ENCODE measurements around the gene GTF2A1.

The GTF2A1 gene

GRCh38 chr14:81263777-81264410, 43.1 kb upstream of the GTF2A1 start:
- Histone ChIP-seq H3K9me3 (replicated peaks; ENCODE audit: insufficient read depth, low read length) (no peaks in the 10 kb centered on the region), H3K9me2 (replicated peaks; ENCODE audit: insufficient read depth, low read length) (no peaks in the 10 kb centered on the region), H4K20me1 (ENCODE audit: insufficient read depth, low read length) (no peaks in the 10 kb centered on the region), H3K4me1 (ENCODE audit: low read length) (no peaks in the 10 kb centered on the region), H3K79me2 (ENCODE audit: low read length) (no peaks in the 10 kb centered on the region), H3K36me3 (replicated peaks; ENCODE audit: insufficient read depth, low read length) (no peaks in the 10 kb centered on the region), H3K27me3 (replicated peaks; ENCODE audit: insufficient read depth, low read length) (no peaks in the 10 kb centered on the region), H3F3A (ENCODE audit: insufficient read depth, low read length) (no peaks in the 10 kb centered on the region), H3K4me3 (ENCODE audit: low read length) (no peak overlapping the region), H3K9ac (ENCODE audit: low read length) (no peak overlapping the region), H2AFZ (ENCODE audit: low read length) (no peak overlapping the region), H3K4me2 (ENCODE audit: low read depth, low read length) (no peak overlapping the region), H3K27ac (ENCODE audit: low read length) (no peak overlapping the region)
- TF ChIP-seq EZH2phosphoT487 (IDR thresholded peaks at IDR 0.05; ENCODE audit: low read length) = no peak
- DNase-seq = no peak

- Histone ChIP-seq H3K4me2 (ENCODE audit: low read depth, low read length) (no peak overlapping the region), H3K9me2 (replicated peaks; ENCODE audit: insufficient read depth, low read length) (no peaks in the 10 kb centered on the region), H3K4me1 (ENCODE audit: low read length) (no peaks in the 10 kb centered on the region), H3K9ac (ENCODE audit: low read length) (no peak overlapping the region), H3K27me3 (replicated peaks; ENCODE audit: insufficient read depth, low read length) (no peaks in the 10 kb centered on the region), H3K9me3 (replicated peaks; ENCODE audit: insufficient read depth, low read length) (no peaks in the 10 kb centered on the region), H4K20me1 (ENCODE audit: insufficient read depth, low read length) (no peaks in the 10 kb centered on the region), H3K36me3 (replicated peaks; ENCODE audit: insufficient read depth, low read length) (no peaks in the 10 kb centered on the region), H3K27ac (ENCODE audit: low read length) (no peak overlapping the region), H3F3A (ENCODE audit: insufficient read depth, low read length) (no peaks in the 10 kb centered on the region), H3K4me3 (ENCODE audit: low read length) (no peak overlapping the region), H2AFZ (ENCODE audit: low read length) (no peak overlapping the region), H3K79me2 (ENCODE audit: low read length) (no peaks in the 10 kb centered on the region)
- TF ChIP-seq CTCF (IDR thresholded peaks at IDR 0.05; ENCODE audit: low read length) = no peak
- no peak for TF ChIP-seq EZH2phosphoT487 (IDR thresholded peaks at IDR 0.05; ENCODE audit: low read length)
- no peak for TF ChIP-seq EZH2 (optimal IDR thresholded peaks at IDR 0.05; ENCODE audit: low read depth, low read length)
- DNase-seq = no peak
Observed at GRCh38 chr14:81261176-81261575, 40.4 kb upstream of the GTF2A1 start.

- no peak overlapping the region for H3K4me3 ChIP-seq (ENCODE audit: low read length)
- H4K20me1 ChIP-seq (ENCODE audit: insufficient read depth, low read length) = no peaks in the 10 kb centered on the region
- TF ChIP-seq EZH2phosphoT487 (IDR thresholded peaks at IDR 0.05; ENCODE audit: low read length) = no peak
- H3K79me2 ChIP-seq (ENCODE audit: low read length) = no peaks in the 10 kb centered on the region
- no peak overlapping the region for H3K9ac ChIP-seq (ENCODE audit: low read length)
- H3F3A ChIP-seq (ENCODE audit: insufficient read depth, low read length) = no peaks in the 10 kb centered on the region
- H3K4me1 ChIP-seq (ENCODE audit: low read length) = no peaks in the 10 kb centered on the region
- H3K36me3 ChIP-seq (replicated peaks; ENCODE audit: insufficient read depth, low read length) = no peaks in the 10 kb centered on the region
- no peaks in the 10 kb centered on the region for H3K27me3 ChIP-seq (replicated peaks; ENCODE audit: insufficient read depth, low read length)
- H3K27ac ChIP-seq (ENCODE audit: low read length) = no peak overlapping the region
- H2AFZ ChIP-seq (ENCODE audit: low read length) = no peak overlapping the region
- DNase-seq = no peak
- H3K9me2 ChIP-seq (replicated peaks; ENCODE audit: insufficient read depth, low read length) = no peaks in the 10 kb centered on the region
- H3K4me2 ChIP-seq (ENCODE audit: low read depth, low read length) = no peak overlapping the region
- no peaks in the 10 kb centered on the region for H3K9me3 ChIP-seq (replicated peaks; ENCODE audit: insufficient read depth, low read length)
Observed at GRCh38 chr14:81260732-81261131, 40.0 kb upstream of the GTF2A1 start.

GRCh38 chr14:81256289-81256960, 35.7 kb upstream of the GTF2A1 start:
- H3K9ac ChIP-seq (ENCODE audit: low read length) = no peak overlapping the region
- H3K27ac ChIP-seq (ENCODE audit: low read length) = no peak overlapping the region
- H4K20me1 ChIP-seq (ENCODE audit: insufficient read depth, low read length) = no peaks in the 10 kb centered on the region
- no peaks in the 10 kb centered on the region for H3F3A ChIP-seq (ENCODE audit: insufficient read depth, low read length)
- H3K9me3 ChIP-seq (replicated peaks; ENCODE audit: insufficient read depth, low read length) = no peaks in the 10 kb centered on the region
- no peaks in the 10 kb centered on the region for H3K4me1 ChIP-seq (ENCODE audit: low read length)
- TF ChIP-seq EZH2phosphoT487 (IDR thresholded peaks at IDR 0.05; ENCODE audit: low read length) = no peak
- no peak for TF ChIP-seq CTCF (IDR thresholded peaks at IDR 0.05; ENCODE audit: low read length)
- TF ChIP-seq EZH2 (optimal IDR thresholded peaks at IDR 0.05; ENCODE audit: low read depth, low read length) = no peak
- DNase-seq = no peak
- H3K9me2 ChIP-seq (replicated peaks; ENCODE audit: insufficient read depth, low read length) = no peaks in the 10 kb centered on the region
- H3K4me2 ChIP-seq (ENCODE audit: low read depth, low read length) = no peak overlapping the region
- no peak overlapping the region for H2AFZ ChIP-seq (ENCODE audit: low read length)
- H3K27me3 ChIP-seq (replicated peaks; ENCODE audit: insufficient read depth, low read length) = no peaks in the 10 kb centered on the region
- H3K79me2 ChIP-seq (ENCODE audit: low read length) = no peaks in the 10 kb centered on the region
- H3K36me3 ChIP-seq (replicated peaks; ENCODE audit: insufficient read depth, low read length) = no peaks in the 10 kb centered on the region
- no peak overlapping the region for H3K4me3 ChIP-seq (ENCODE audit: low read length)

All from MM.1S (cell line).